HepG2 (cell line): ENCODE measurements around the gene TBX15. TPM values are rescaled to one million over a fixed set of nuclear protein-coding genes. Genes with fewer than 3 reads are reported as not detected.

Source experiments
- CBX2 ChIP-seq, 2 experiments: fragments of 200-600 bp in 1 of 2; sonication (generic); formaldehyde crosslinking in 1 of 2; IDR thresholded peaks; 2 replicates each; pipeline versions ENCODE4 v1.7.0 to v1.8.1; 2018 to 2022; ENCODE audit warnings: low read depth in 2 of 2, low read length in 1 of 2, mild to moderate bottlenecking in 1 of 2, missing genetic modification reagents in 1 of 2
- EHMT2 ChIP-seq: fragments of 200-600 bp; sonication (generic); IDR thresholded peaks from 2 replicates; pipeline ENCODE4 v1.7.0; 2017; ENCODE audit warnings: antibody characterized with exemption, low read depth, low read length, borderline replicate concordance
- ERF ChIP-seq: IDR thresholded peaks from 2 replicates; pipeline ENCODE4 v1.6.1; 2018; ENCODE audit warnings: missing biosample characterization, missing genetic modification reagents
- FOXK1 ChIP-seq: sonication (generic); formaldehyde crosslinking; IDR thresholded peaks from 2 replicates; pipeline ENCODE4 v1.4.0; 2020; ENCODE audit warnings: low read depth, missing genetic modification reagents, borderline replicate concordance
- GATAD1 ChIP-seq: IDR thresholded peaks from 2 replicates; pipeline ENCODE4 v1.6.1; 2016; ENCODE audit warnings: missing genetic modification reagents, missing compliant biosample characterization
- HES4 ChIP-seq: sonication (generic); formaldehyde crosslinking; IDR thresholded peaks from 2 replicates; pipeline ENCODE4 v1.9.0; 2021; ENCODE audit warnings: mild to moderate bottlenecking, missing genetic modification reagents, borderline replicate concordance
- JUN ChIP-seq: sonication (generic); formaldehyde crosslinking; IDR thresholded peaks from 2 replicates; pipeline ENCODE4 v1.4.0; 2020; ENCODE audit warnings: mild to moderate bottlenecking, missing genetic modification reagents
- KAT8 ChIP-seq: IDR thresholded peaks from 2 replicates; pipeline ENCODE4 v1.6.1; 2016; ENCODE audit warnings: missing genetic modification reagents, missing compliant biosample characterization
- KLF16 ChIP-seq, 2 experiments: sonication (generic) in 1 of 2; formaldehyde crosslinking in 1 of 2; IDR thresholded peaks; 2 replicates each; pipeline versions ENCODE4 v1.6.1 to v1.8.0; 2016 to 2023; ENCODE audit warnings: missing genetic modification reagents in 2 of 2, missing compliant biosample characterization in 1 of 2
- MIER2 ChIP-seq: IDR thresholded peaks from 2 replicates; pipeline ENCODE4 v1.6.1; 2016; ENCODE audit warnings: missing biosample characterization, missing genetic modification reagents
- MIXL1 ChIP-seq: IDR thresholded peaks from 2 replicates; pipeline ENCODE4 v1.6.1; 2016
- PLSCR1 ChIP-seq: sonication (generic); formaldehyde crosslinking; IDR thresholded peaks from 2 replicates; pipeline ENCODE4 v1.5.0; 2020; ENCODE audit warnings: missing genetic modification reagents, mild to moderate bottlenecking, borderline replicate concordance
- RXRB ChIP-seq: IDR thresholded peaks from 2 replicates; pipeline ENCODE4 v1.6.1; 2016; ENCODE audit warnings: borderline replicate concordance, missing genetic modification reagents, missing compliant biosample characterization
- SAP130 ChIP-seq: IDR thresholded peaks from 2 replicates; pipeline ENCODE4 v1.6.1; 2016; ENCODE audit warnings: low read depth
- SP140L ChIP-seq: sonication (generic); formaldehyde crosslinking; IDR thresholded peaks from 2 replicates; pipeline ENCODE4 v1.4.0; 2020; ENCODE audit warnings: missing genetic modification reagents, borderline replicate concordance
- TFE3 ChIP-seq: IDR thresholded peaks from 2 replicates; pipeline ENCODE4 v1.6.1; 2016
- THRA ChIP-seq: sonication (generic); formaldehyde crosslinking; IDR thresholded peaks from 2 replicates; pipeline ENCODE4 v1.4.0; 2020; ENCODE audit warnings: missing genetic modification reagents, borderline replicate concordance
- ZBTB25 ChIP-seq: IDR thresholded peaks from 2 replicates; pipeline ENCODE4 v1.6.1; 2018; ENCODE audit warnings: missing genetic modification reagents
- ZFP36L2 ChIP-seq: sonication (generic); formaldehyde crosslinking; IDR thresholded peaks from 2 replicates; pipeline ENCODE4 v1.4.0; 2020; ENCODE audit warnings: missing genetic modification reagents
- ZNF12 ChIP-seq: sonication (generic); formaldehyde crosslinking; IDR thresholded peaks from 2 replicates; pipeline ENCODE4 v1.5.0; 2020; ENCODE audit warnings: missing genetic modification reagents
- ZNF331 ChIP-seq: sonication (generic); formaldehyde crosslinking; IDR thresholded peaks from 2 replicates; pipeline ENCODE4 v1.4.0; 2020; ENCODE audit warnings: missing genetic modification reagents
- ZNF614 ChIP-seq: IDR thresholded peaks from 2 replicates; pipeline ENCODE4 v1.6.1; 2018; ENCODE audit warnings: missing biosample characterization, missing genetic modification reagents, inconsistent platforms, borderline replicate concordance
- ZNF773 ChIP-seq: sonication (generic); formaldehyde crosslinking; IDR thresholded peaks from 2 replicates; pipeline ENCODE4 v1.4.0; 2020; ENCODE audit warnings: missing genetic modification reagents, borderline replicate concordance
- ZSCAN9 ChIP-seq: IDR thresholded peaks from 2 replicates; pipeline ENCODE4 v1.6.1; 2016; ENCODE audit warnings: borderline replicate concordance
- polyA plus RNA-seq, 8 experiments: library from polyadenylated mRNA; depleted of rRNA in 3 of 8; stranded (reverse) in 7 of 8; unstranded in 1 of 8; fragments of >200 nt; fragmentation: Illumina TruSeq in 4 of 8; extraction: Trizol in 4 of 8; gene quantifications; 2 replicates each; pipeline versions ENCODE4 v1.2.1 to v1.2.3, GENCODE V29; 2011 to 2016; ENCODE audit warnings: low read depth in 4 of 8, missing spikeins in 1 of 8, mixed read lengths in 1 of 8; ENCODE audit not compliant: insufficient read depth in 1 of 8
- total RNA-seq, 5 experiments: library from RNA; depleted of rRNA; stranded (reverse); fragments of >200 nt; fragmentation: Illumina TruSeq; extraction: Trizol; gene quantifications; 2 replicates each; pipeline ENCODE4 v1.2.3, GENCODE V29; 2016; ENCODE audit warnings: low read depth in 1 of 5

TBX15 gene
- total and polyA plus RNA-seq, 2 of the 13 experiments (the other 11 are each of a cell fraction or from before 2014, with no cell fraction given): 0.42 to 1.9 TPM

- TF ChIP-seq THRA (CRISPR knock-in tag) (peak; percentile 43; the same call in 1 of the 2 replicates), FOXK1 (peak; percentile 57; the same call in 1 of the 2 replicates), ERF (CRISPR knock-in tag) (0 out of 2 replicates have a peak, but pooled peaks have one; percentile 28), EHMT2 (peak; percentile 98), KAT8 (CRISPR knock-in tag) (0 out of 2 replicates have a peak, but pooled peaks have one; percentile 49), MIER2 (peak; percentile 97), JUN (CRISPR knock-in tag) (no peak), GATAD1 (0 out of 2 replicates have a peak, but pooled peaks have one; percentile 20), HES4 (no peak), ZNF614 (CRISPR knock-in tag) (0 out of 2 replicates have a peak, but pooled peaks have one; percentile 23), SAP130 (CRISPR knock-in tag) (peak; percentile 33; the same call in 1 of the 2 replicates), ZSCAN9 (CRISPR knock-in tag) (peak; percentile 88; the same call in 1 of the 2 replicates), MIXL1 (CRISPR knock-in tag) (0 out of 2 replicates have a peak, but pooled peaks have one; percentile 58), KLF16 (CRISPR knock-in tag; IDR thresholded peaks at IDR 0.05) (peak in 1 of 2 experiments; percentile 52; a peak in 1 of 4 replicates), PLSCR1 (CRISPR knock-in tag) (no peak), ZNF12 (CRISPR knock-in tag) (0 out of 2 replicates have a peak, but pooled peaks have one; percentile 38), RXRB (CRISPR knock-in tag) (0 out of 2 replicates have a peak, but pooled peaks have one; percentile 22), ZNF773 (CRISPR knock-in tag) (no peak), CBX2 (IDR thresholded peaks at IDR 0.05; ENCODE audit: low read depth, low read length) (no peak), CBX2 (CRISPR knock-in tag; IDR thresholded peaks at IDR 0.05; ENCODE audit: low read depth) (no peak), TFE3 (CRISPR knock-in tag) (peak; percentile 31; the same call in 1 of the 2 replicates), SP140L (CRISPR knock-in tag) (0 out of 2 replicates have a peak, but pooled peaks have one; percentile 71), ZNF331 (CRISPR knock-in tag) (peak; percentile 51; the same call in 1 of the 2 replicates), ZBTB25 (CRISPR knock-in tag) (0 out of 2 replicates have a peak, but pooled peaks have one; percentile 39), ZFP36L2 (CRISPR knock-in tag) (0 out of 2 replicates have a peak, but pooled peaks have one; percentile 58)
Observed at GRCh38 chr1:118928739-118929554, 59.2 kb downstream of the TBX15 start (continued).
